Inferior parietal cortex (tissue), 1 donor: ENCODE measurements around the gene MAN2B1.
"Not testable (repeated sequence)": the region's sequence is repeated elsewhere in the genome, so short reads cannot be mapped to it uniquely, and the experiment has no call there.

ENCODE experiments used
- DNase-seq: peaks from one replicate; pipeline ENCODE4 v3.0.0-alpha.2; 2016; ENCODE audit errors: extremely low spot score

The MAN2B1 gene

GRCh38 chr19:12666265-12667048 lies at the start of gene MAN2B1, which contains the start of gene WDR83:
TSS of gene MAN2B1 (minus strand) at chr19:12666742. CDS start at chr19:12666701, 41 bp downstream.
TSS of gene WDR83 (plus strand) at chr19:12666807. CDS start at chr19:12669791, 2,984 bp downstream.
- peak; percentile 78 for DNase-seq

GRCh38 chr19:12715929-12716328 lies 49.4 kb upstream of the MAN2B1 start:
- no peak for DNase-seq

GRCh38 chr19:12715102-12715501 lies 48.6 kb upstream of the MAN2B1 start:
- DNase-seq = no peak

GRCh38 chr19:12713304-12713703 lies 46.8 kb upstream of the MAN2B1 start:
- DNase-seq = not testable (repeated sequence)

GRCh38 chr19:12712077-12712476 lies 45.5 kb upstream of the MAN2B1 start:
- DNase-seq = not testable (repeated sequence)

- DNase-seq = no peak
Measured at GRCh38 chr19:12711187-12711586, 44.6 kb upstream of the MAN2B1 start.

- no peak for DNase-seq
Measured at GRCh38 chr19:12708641-12709040, 42.1 kb upstream of the MAN2B1 start.

GRCh38 chr19:12706332-12706718 lies 39.8 kb upstream of the MAN2B1 start:
- DNase-seq = no peak

GRCh38 chr19:12705654-12706331 lies 39.3 kb upstream of the MAN2B1 start:
- DNase-seq = no peak

- no peak for DNase-seq
Measured at GRCh38 chr19:12705169-12705568, 38.6 kb upstream of the MAN2B1 start.

GRCh38 chr19:12703046-12703445 lies 36.5 kb upstream of the MAN2B1 start:
- DNase-seq = no peak

- DNase-seq = no peak
Measured at GRCh38 chr19:12701596-12702282, 35.2 kb upstream of the MAN2B1 start.

- DNase-seq = no peak
Measured at GRCh38 chr19:12698138-12698537, 31.6 kb upstream of the MAN2B1 start.

GRCh38 chr19:12697425-12697824 lies 30.9 kb upstream of the MAN2B1 start:
- DNase-seq = not testable (repeated sequence)

- peak; percentile 99 for DNase-seq
Measured at GRCh38 chr19:12696366-12697335, 30.1 kb upstream of the MAN2B1 start, which contains the start of gene FBXW9. TSS of gene FBXW9 (minus strand) at chr19:12696631. CDS start at chr19:12696581, 50 bp downstream.

GRCh38 chr19:12695997-12696365 lies 29.4 kb upstream of the MAN2B1 start:
- DNase-seq = no peak

- DNase-seq = no peak
Measured at GRCh38 chr19:12695514-12695913, 29.0 kb upstream of the MAN2B1 start.

GRCh38 chr19:12695096-12695495 lies 28.6 kb upstream of the MAN2B1 start:
- no peak for DNase-seq

GRCh38 chr19:12694641-12695040 lies 28.1 kb upstream of the MAN2B1 start:
- no peak for DNase-seq

GRCh38 chr19:12692960-12693359 lies 26.4 kb upstream of the MAN2B1 start:
- no peak for DNase-seq

- DNase-seq = no peak
Measured at GRCh38 chr19:12689581-12690216, 23.2 kb upstream of the MAN2B1 start.
